NB4 (cell line): ENCODE data around the gene FBXO47.

Experiments used
- POLR2A ChIP-seq: IDR thresholded peaks from 2 replicates; pipeline ENCODE4 v1.6.1; 2011; ENCODE audit warnings: mild to moderate bottlenecking; ENCODE audit not compliant: insufficient read length; ENCODE audit errors: extremely low read depth
- TF ChIP-seq, protein P1 (sequence below): IDR thresholded peaks from one replicate; pipeline ENCODE4 v1.5.1; 2012; ENCODE audit warnings: low read depth, low read length
- TF ChIP-seq, protein P2 (sequence below): IDR thresholded peaks from 2 replicates; pipeline ENCODE4 v1.6.1; 2011; ENCODE audit warnings: low read depth, low read length

DNA sequence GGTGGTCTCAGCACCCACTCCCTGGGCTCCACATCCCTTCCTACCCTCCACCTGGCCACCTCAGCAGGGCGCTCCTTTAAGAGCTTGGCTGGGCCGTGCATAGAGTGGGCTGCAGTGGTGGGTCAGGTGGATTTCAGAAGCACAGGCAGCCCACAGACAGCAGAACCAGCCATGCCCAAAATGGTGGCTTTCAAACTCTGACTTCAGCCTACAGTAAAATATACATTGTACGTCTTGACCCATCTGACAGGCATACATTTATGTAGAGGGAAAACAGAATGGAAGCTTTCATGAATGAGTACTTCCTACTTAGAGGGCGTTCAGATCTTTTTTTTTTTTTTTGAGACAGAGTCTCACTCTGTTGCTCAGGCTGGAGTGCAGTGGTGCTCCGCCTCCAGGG lies 67.8 kb downstream of the FBXO47 start:
- TF ChIP-seq, protein P1, sequence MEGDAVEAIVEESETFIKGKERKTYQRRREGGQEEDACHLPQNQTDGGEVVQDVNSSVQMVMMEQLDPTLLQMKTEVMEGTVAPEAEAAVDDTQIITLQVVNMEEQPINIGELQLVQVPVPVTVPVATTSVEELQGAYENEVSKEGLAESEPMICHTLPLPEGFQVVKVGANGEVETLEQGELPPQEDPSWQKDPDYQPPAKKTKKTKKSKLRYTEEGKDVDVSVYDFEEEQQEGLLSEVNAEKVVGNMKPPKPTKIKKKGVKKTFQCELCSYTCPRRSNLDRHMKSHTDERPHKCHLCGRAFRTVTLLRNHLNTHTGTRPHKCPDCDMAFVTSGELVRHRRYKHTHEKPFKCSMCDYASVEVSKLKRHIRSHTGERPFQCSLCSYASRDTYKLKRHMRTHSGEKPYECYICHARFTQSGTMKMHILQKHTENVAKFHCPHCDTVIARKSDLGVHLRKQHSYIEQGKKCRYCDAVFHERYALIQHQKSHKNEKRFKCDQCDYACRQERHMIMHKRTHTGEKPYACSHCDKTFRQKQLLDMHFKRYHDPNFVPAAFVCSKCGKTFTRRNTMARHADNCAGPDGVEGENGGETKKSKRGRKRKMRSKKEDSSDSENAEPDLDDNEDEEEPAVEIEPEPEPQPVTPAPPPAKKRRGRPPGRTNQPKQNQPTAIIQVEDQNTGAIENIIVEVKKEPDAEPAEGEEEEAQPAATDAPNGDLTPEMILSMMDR = no peak
- no peak for TF ChIP-seq POLR2A
- TF ChIP-seq, protein P2, sequence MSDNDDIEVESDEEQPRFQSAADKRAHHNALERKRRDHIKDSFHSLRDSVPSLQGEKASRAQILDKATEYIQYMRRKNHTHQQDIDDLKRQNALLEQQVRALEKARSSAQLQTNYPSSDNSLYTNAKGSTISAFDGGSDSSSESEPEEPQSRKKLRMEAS = no peak
